ENCODE results near the gene LMO4.

Gene LMO4

GRCh38 chr1:87307306-87307705, 21.4 kb upstream of the LMO4 start:
- no peaks in the 10 kb centered on the region for H3K79me2 ChIP-seq (ENCODE audit: control insufficient read depth, low read length)
- H3K9me3 ChIP-seq (ENCODE audit: control insufficient read depth, insufficient read depth, low read length): no peaks in the 10 kb centered on the region
- TF ChIP-seq CTCF (IDR thresholded peaks at IDR 0.05; ENCODE audit: low read depth, low read length, poor library complexity, severe bottlenecking) (no peak), EZH2phosphoT487 (IDR thresholded peaks at IDR 0.05; ENCODE audit: borderline replicate concordance, low read length) (no peak)

GRCh38 chr1:87307931-87308330, 20.7 kb upstream of the LMO4 start:
- Histone ChIP-seq H4K20me1 (ENCODE audit: control insufficient read depth, insufficient read depth, low read depth, low read length) (no peaks in the 10 kb centered on the region), H3K79me2 (ENCODE audit: control insufficient read depth, low read length) (no peaks in the 10 kb centered on the region), H3K9me3 (ENCODE audit: control insufficient read depth, insufficient read depth, low read length) (no peaks in the 10 kb centered on the region), H3K4me1 (ENCODE audit: control insufficient read depth, low read length) (no peaks in the 10 kb centered on the region), H3K27ac (ENCODE audit: low read depth, low read length) (no peak overlapping the region), H3K4me2 (ENCODE audit: low read length) (no peak overlapping the region), H3K27me3 (ENCODE audit: control insufficient read depth, low read length) (peaks cover 21% of the 10 kb centered on the region), H3K9me2 (replicated peaks; ENCODE audit: control insufficient read depth, low read length) (no peaks in the 10 kb centered on the region), H3K4me3 (ENCODE audit: low read length) (no peak overlapping the region), H3K36me3 (ENCODE audit: control insufficient read depth, low read length) (no peaks in the 10 kb centered on the region), H3F3A (ENCODE audit: control insufficient read depth, insufficient read depth) (no peaks in the 10 kb centered on the region)
- TF ChIP-seq CTCF (IDR thresholded peaks at IDR 0.05; ENCODE audit: low read depth, low read length, poor library complexity, severe bottlenecking) (no peak), EZH2phosphoT487 (IDR thresholded peaks at IDR 0.05; ENCODE audit: borderline replicate concordance, low read length) (no peak)

More at GRCh38 chr1:87307306-87307705, 21.4 kb upstream of the LMO4 start:
- Histone ChIP-seq H3F3A (ENCODE audit: control insufficient read depth, insufficient read depth) (no peaks in the 10 kb centered on the region), H3K4me3 (ENCODE audit: low read length) (no peak overlapping the region), H4K20me1 (ENCODE audit: control insufficient read depth, insufficient read depth, low read depth, low read length) (no peaks in the 10 kb centered on the region), H3K27me3 (ENCODE audit: control insufficient read depth, low read length) (peaks cover 21% of the 10 kb centered on the region), H3K27ac (ENCODE audit: low read depth, low read length) (no peak overlapping the region), H3K36me3 (ENCODE audit: control insufficient read depth, low read length) (no peaks in the 10 kb centered on the region), H3K9me2 (replicated peaks; ENCODE audit: control insufficient read depth, low read length) (no peaks in the 10 kb centered on the region), H3K4me2 (ENCODE audit: low read length) (no peak overlapping the region), H3K4me1 (ENCODE audit: control insufficient read depth, low read length) (no peaks in the 10 kb centered on the region)

- Histone ChIP-seq H3K9me3 (ENCODE audit: control insufficient read depth, insufficient read depth, low read length) (no peaks in the 10 kb centered on the region), H3K9me2 (replicated peaks; ENCODE audit: control insufficient read depth, low read length) (no peaks in the 10 kb centered on the region), H3K27me3 (ENCODE audit: control insufficient read depth, low read length) (peaks cover 1% of the 10 kb centered on the region; the same call in 1 of the 2 replicates), H3K4me2 (ENCODE audit: low read length) (no peak overlapping the region), H4K20me1 (ENCODE audit: control insufficient read depth, insufficient read depth, low read depth, low read length) (no peaks in the 10 kb centered on the region), H3F3A (ENCODE audit: control insufficient read depth, insufficient read depth) (no peaks in the 10 kb centered on the region), H3K79me2 (ENCODE audit: control insufficient read depth, low read length) (no peaks in the 10 kb centered on the region), H3K36me3 (ENCODE audit: control insufficient read depth, low read length) (no peaks in the 10 kb centered on the region), H3K27ac (ENCODE audit: low read depth, low read length) (no peak overlapping the region), H3K4me1 (ENCODE audit: control insufficient read depth, low read length) (0 out of 2 replicates have a peak, but pooled peaks cover 3% of the 10 kb centered on the region), H3K4me3 (ENCODE audit: low read length) (no peak overlapping the region)
- TF ChIP-seq EZH2phosphoT487 (IDR thresholded peaks at IDR 0.05; ENCODE audit: borderline replicate concordance, low read length) (no peak), CTCF (IDR thresholded peaks at IDR 0.05; ENCODE audit: low read depth, low read length, poor library complexity, severe bottlenecking) (no peak)
Measured at GRCh38 chr1:87314091-87314490, 14.6 kb upstream of the LMO4 start.

Measured in DOHH2 (cell line).